SK-N-SH treated with all-trans-retinoic acid at 6 μM for 48 hours (cell line): ENCODE measurements around the gene FAM120AOS.

Source experiments
- ATAC-seq: fragments of 200-7000 bp; cut with Tn5 transposase; 3 replicates; pipeline ENCODE4 v1.9.1; 2020; ENCODE audit warnings: mild to moderate bottlenecking, moderate library complexity
- ARNTL ChIP-seq: fragments of 450-650 bp; formaldehyde crosslinking; IDR thresholded peaks from 2 replicates; pipeline ENCODE4 v1.5.0; 2020; ENCODE audit warnings: low read depth, mild to moderate bottlenecking, moderate library complexity, borderline replicate concordance
- BACH2 ChIP-seq: fragments of 250-450 bp; sonication (Bioruptor Pico); IDR thresholded peaks from 2 replicates; pipeline ENCODE4 v1.9.0; 2021; ENCODE audit warnings: mild to moderate bottlenecking, borderline replicate concordance
- CREB5 ChIP-seq: fragments of 250-450 bp; sonication (Bioruptor Pico); IDR thresholded peaks from 2 replicates; pipeline ENCODE4 v1.5.1; 2020; ENCODE audit warnings: low read depth, mild to moderate bottlenecking, moderate library complexity
- CSDC2 ChIP-seq: fragments of 250-450 bp; sonication (Bioruptor Pico); IDR thresholded peaks from 2 replicates; pipeline ENCODE4 v1.5.0; 2020; ENCODE audit warnings: mild to moderate bottlenecking, moderate library complexity
- ESRRG ChIP-seq: fragments of 250-450 bp; sonication (Bioruptor Pico); IDR thresholded peaks from 2 replicates; pipeline ENCODE4 v1.6.1; 2021; ENCODE audit warnings: mild to moderate bottlenecking
- GLIS3 ChIP-seq: fragments of 250-450 bp; sonication (Bioruptor Pico); IDR thresholded peaks from 2 replicates; pipeline ENCODE4 v1.5.0; 2020; ENCODE audit warnings: mild to moderate bottlenecking, moderate library complexity
- ISL1 ChIP-seq: fragments of 250-450 bp; sonication (Bioruptor Pico); IDR thresholded peaks from 2 replicates; pipeline ENCODE4 v2.1.2; 2022; ENCODE audit warnings: mild to moderate bottlenecking, moderate library complexity
- OSR1 ChIP-seq: fragments of 250-450 bp; sonication (Bioruptor Pico); IDR thresholded peaks from 2 replicates; pipeline ENCODE4 v1.8.0; 2022; ENCODE audit warnings: moderate library complexity, mild to moderate bottlenecking, inconsistent platforms
- PATZ1 ChIP-seq: fragments of 250-450 bp; sonication (Bioruptor Pico); IDR thresholded peaks from 2 replicates; pipeline ENCODE4 v1.8.0; 2020; ENCODE audit warnings: mild to moderate bottlenecking, moderate library complexity, borderline replicate concordance
- POU6F1 ChIP-seq: fragments of 250-450 bp; sonication (Bioruptor Pico); IDR thresholded peaks from 2 replicates; pipeline ENCODE4 v1.8.0; 2021; ENCODE audit warnings: low read depth, mild to moderate bottlenecking, moderate library complexity, borderline replicate concordance
- PPARA ChIP-seq: fragments of 250-450 bp; sonication (Bioruptor Pico); IDR thresholded peaks from 2 replicates; pipeline ENCODE4 v1.5.0; 2020; ENCODE audit warnings: mild to moderate bottlenecking, borderline replicate concordance
- RARB ChIP-seq: fragments of 250-450 bp; sonication (Bioruptor Pico); IDR thresholded peaks from 2 replicates; pipeline ENCODE4 v1.8.0; 2021; ENCODE audit warnings: mild to moderate bottlenecking, moderate library complexity
- SNAI2 ChIP-seq: fragments of 250-450 bp; sonication (Bioruptor Pico); IDR thresholded peaks from 2 replicates; pipeline ENCODE4 v1.5.0; 2020; ENCODE audit warnings: mild to moderate bottlenecking, moderate library complexity
- TCF4 ChIP-seq: fragments of 250-450 bp; sonication (Bioruptor Pico); IDR thresholded peaks from 2 replicates; pipeline ENCODE4 v1.8.0; 2021; ENCODE audit warnings: mild to moderate bottlenecking, moderate library complexity, borderline replicate concordance
- TOX ChIP-seq: fragments of 250-450 bp; sonication (Bioruptor Pico); IDR thresholded peaks from 2 replicates; pipeline ENCODE4 v1.8.0; 2021; ENCODE audit warnings: mild to moderate bottlenecking, moderate library complexity, borderline replicate concordance
- TSHZ2 ChIP-seq: fragments of 250-450 bp; sonication (Bioruptor Pico); IDR thresholded peaks from 2 replicates; pipeline ENCODE4 v1.5.0; 2020; ENCODE audit warnings: mild to moderate bottlenecking, moderate library complexity
- ZC3H10 ChIP-seq: fragments of 250-450 bp; sonication (Bioruptor Pico); IDR thresholded peaks from 2 replicates; pipeline ENCODE4 v1.5.1; 2021; ENCODE audit warnings: mild to moderate bottlenecking, moderate library complexity
- ZFP3 ChIP-seq: fragments of 250-450 bp; sonication (Bioruptor Pico); IDR thresholded peaks from 2 replicates; pipeline ENCODE4 v1.5.0; 2020; ENCODE audit warnings: mild to moderate bottlenecking, moderate library complexity
- ZFP30 ChIP-seq: fragments of 450-650 bp; formaldehyde crosslinking; IDR thresholded peaks from 2 replicates; pipeline ENCODE4 v1.5.0; 2022; ENCODE audit warnings: mild to moderate bottlenecking, moderate library complexity
- ZNF70 ChIP-seq: fragments of 450-650 bp; formaldehyde crosslinking; IDR thresholded peaks from 2 replicates; pipeline ENCODE4 v1.5.0; 2020; ENCODE audit warnings: mild to moderate bottlenecking, moderate library complexity

FAM120AOS gene

GRCh38 chr9:93465855-93466254 is 12.5 kb upstream of the FAM120AOS start:
- TF ChIP-seq OSR1 (CRISPR knock-in tag) (no peak), GLIS3 (CRISPR knock-in tag) (no peak), ZC3H10 (no peak), ARNTL (CRISPR knock-in tag) (no peak), POU6F1 (CRISPR knock-in tag) (no peak), CREB5 (CRISPR knock-in tag) (no peak), BACH2 (CRISPR knock-in tag) (no peak), SNAI2 (CRISPR knock-in tag) (no peak), TOX (CRISPR knock-in tag) (no peak), ESRRG (CRISPR knock-in tag) (no peak), ZFP3 (CRISPR knock-in tag) (no peak)
- ATAC-seq: no peak

GRCh38 chr9:93464876-93465275 is 11.5 kb upstream of the FAM120AOS start:
- TF ChIP-seq ISL1: no peak
- TF ChIP-seq PPARA (CRISPR knock-in tag): no peak
- TF ChIP-seq SNAI2 (CRISPR knock-in tag): no peak
- TF ChIP-seq ARNTL (CRISPR knock-in tag): no peak
- TF ChIP-seq ESRRG (CRISPR knock-in tag): no peak
- TF ChIP-seq ZC3H10: no peak
- no peak for TF ChIP-seq TSHZ2 (CRISPR knock-in tag)
- no peak for TF ChIP-seq ZFP3 (CRISPR knock-in tag)
- no peak for TF ChIP-seq PATZ1 (CRISPR knock-in tag)
- ATAC-seq: peak; percentile 42; the same call in 2 of the 3 replicates

- TF ChIP-seq ZFP3 (CRISPR knock-in tag) (no peak), ZC3H10 (no peak)
- TF ChIP-seq, all 23 proteins: peak for 0
- no peak for ATAC-seq
Measured at GRCh38 chr9:93464395-93464794, 11.0 kb upstream of the FAM120AOS start.

- ATAC-seq: no peak
- no peak for TF ChIP-seq SNAI2 (CRISPR knock-in tag)
- TF ChIP-seq TOX (CRISPR knock-in tag): no peak
- TF ChIP-seq ZC3H10: no peak
- TF ChIP-seq ZFP30 (CRISPR knock-in tag): no peak
Measured at GRCh38 chr9:93463638-93464248, 10.4 kb upstream of the FAM120AOS start.

GRCh38 chr9:93461821-93462220 is 8.4 kb upstream of the FAM120AOS start:
- TF ChIP-seq TCF4 (no peak), GLIS3 (CRISPR knock-in tag) (no peak)
- TF ChIP-seq, all 23 proteins: peak for 0
- ATAC-seq: no peak

- no peak for ATAC-seq
- no peak for TF ChIP-seq RARB (CRISPR knock-in tag)
- TF ChIP-seq ESRRG (CRISPR knock-in tag): no peak
- no peak for TF ChIP-seq ZNF70 (CRISPR knock-in tag)
- TF ChIP-seq CSDC2 (CRISPR knock-in tag): no peak
- no peak for TF ChIP-seq PATZ1 (CRISPR knock-in tag)
- TF ChIP-seq ZC3H10: no peak
- no peak for TF ChIP-seq CREB5 (CRISPR knock-in tag)
- no peak for TF ChIP-seq POU6F1 (CRISPR knock-in tag)
Measured at GRCh38 chr9:93461414-93461743, 8.0 kb upstream of the FAM120AOS start.
